Endothelial cell (in vitro differentiated cells): ENCODE data around the gene C1QTNF4. TPM values are rescaled to one million over a fixed set of nuclear protein-coding genes. Genes with fewer than 3 reads are reported as not detected.
A peak's percentile ranks its signal among the peaks of the same experiment; 100 is the strongest.

ENCODE experiments used
- DNase-seq: peaks from one replicate; pipeline ENCODE4 v3.0.0; 2021; ENCODE audit warnings: low spot score
- H3K27ac Mint-ChIP-seq: one replicate; pipeline ENCODE4 v1.8.0; 2021; ENCODE audit warnings: mixed read lengths, inconsistent platforms; ENCODE audit not compliant: unreplicated experiment
- H3K27me3 Mint-ChIP-seq: one replicate; pipeline ENCODE4 v1.8.0; 2021; ENCODE audit warnings: mild to moderate bottlenecking, moderate library complexity, mixed read lengths, inconsistent platforms; ENCODE audit not compliant: unreplicated experiment
- H3K36me3 Mint-ChIP-seq: one replicate; pipeline ENCODE4 v1.8.0; 2021; ENCODE audit warnings: mild to moderate bottlenecking, low read depth, mixed read lengths, inconsistent platforms; ENCODE audit not compliant: unreplicated experiment
- H3K4me1 Mint-ChIP-seq: one replicate; pipeline ENCODE4 v1.8.0; 2021; ENCODE audit warnings: mild to moderate bottlenecking, mixed read lengths, inconsistent platforms; ENCODE audit not compliant: unreplicated experiment
- H3K4me3 Mint-ChIP-seq: one replicate; pipeline ENCODE4 v1.8.0; 2021; ENCODE audit warnings: mild to moderate bottlenecking, mixed read lengths, inconsistent platforms; ENCODE audit not compliant: unreplicated experiment
- H3K9me3 Mint-ChIP-seq: one replicate; pipeline ENCODE4 v1.8.0; 2021; ENCODE audit warnings: mixed read lengths, inconsistent platforms; ENCODE audit not compliant: unreplicated experiment
- CTCF ChIP-seq: fragments of 200-600 bp; sonication (generic); IDR thresholded peaks from one replicate; pipeline ENCODE4 v1.5.0; 2021; ENCODE audit warnings: antibody characterized with exemption; ENCODE audit not compliant: unreplicated experiment
- total RNA-seq: library from RNA; stranded (reverse); fragmentation: NEBNext Ultra II Directional; extraction: Animal tissue kit (Norgen Biotek cat#: 25700); gene quantifications from one replicate; pipeline ENCODE4 v1.2.1, GENCODE V29; 2021; ENCODE audit not compliant: unreplicated experiment

C1QTNF4 gene
- total RNA-seq, 1 donor from 2014 or later: 50.4 TPM

DNA sequence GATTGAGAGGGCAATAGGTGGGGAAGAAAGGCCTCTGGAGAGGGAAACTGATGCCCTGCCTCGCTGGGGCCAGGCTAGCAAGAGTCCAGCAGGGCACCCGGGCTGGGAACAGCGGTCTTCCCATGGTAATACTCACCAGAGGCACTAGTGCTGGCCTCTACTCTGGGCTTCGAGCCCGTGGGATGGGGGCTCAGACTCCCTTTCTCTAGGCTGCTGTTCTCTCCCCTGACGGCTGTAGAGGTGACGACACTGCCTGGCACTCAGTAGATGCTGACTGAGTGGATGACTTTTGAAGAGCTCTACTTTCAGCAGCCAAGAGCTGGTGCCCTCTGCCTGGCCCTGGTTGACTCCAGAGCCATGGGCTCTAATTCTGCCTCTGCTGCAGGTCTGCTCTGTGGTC is 818 bp upstream of the C1QTNF4 start:
- H3K4me3 Mint-ChIP-seq: peak overlapping the region; percentile 53
- TF ChIP-seq CTCF: no peak

DNA sequence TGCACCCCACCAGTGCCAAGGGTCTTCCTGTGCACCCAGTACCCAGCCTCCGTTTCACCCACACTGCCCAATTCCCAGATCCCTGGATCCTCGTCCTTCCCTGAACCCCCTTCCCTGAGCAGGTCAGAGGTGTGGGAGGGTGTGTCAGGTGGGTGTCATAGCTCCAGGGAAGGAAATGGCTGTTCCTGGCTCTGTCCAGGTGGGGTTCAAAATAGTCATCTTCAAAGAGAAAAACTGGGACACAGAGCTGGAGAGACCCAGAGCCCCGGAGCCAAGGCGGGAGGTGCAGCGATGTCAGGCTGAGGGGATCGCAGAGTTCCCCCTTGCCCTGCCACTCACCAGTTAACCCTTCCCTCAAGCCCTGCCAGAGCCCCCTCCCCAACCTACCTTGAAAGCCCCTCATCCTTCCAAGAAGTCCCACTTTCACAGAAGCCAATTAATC is 698 bp downstream of the C1QTNF4 start:
- Mint-ChIP-seq H3K27me3 (peaks cover 22% of the 10 kb centered on the region), H3K9me3 (no peaks in the 10 kb centered on the region), H3K36me3 (peaks cover 11% of the 10 kb centered on the region), H3K4me3 (peak overlapping the region; percentile 88), H3K4me1 (peaks cover 31% of the 10 kb centered on the region), H3K27ac (peak overlapping the region; percentile 64)
- TF ChIP-seq CTCF: no peak
- no peak for DNase-seq

More for the DNA sequence above, 818 bp upstream of the C1QTNF4 start:
- peaks cover 7% of the 10 kb centered on the region for H3K36me3 Mint-ChIP-seq
- H3K9me3 Mint-ChIP-seq: no peaks in the 10 kb centered on the region
- peaks cover 37% of the 10 kb centered on the region for H3K4me1 Mint-ChIP-seq
- no peak for DNase-seq
- H3K27ac Mint-ChIP-seq: no peak overlapping the region
- H3K27me3 Mint-ChIP-seq: peaks cover 18% of the 10 kb centered on the region

DNA sequence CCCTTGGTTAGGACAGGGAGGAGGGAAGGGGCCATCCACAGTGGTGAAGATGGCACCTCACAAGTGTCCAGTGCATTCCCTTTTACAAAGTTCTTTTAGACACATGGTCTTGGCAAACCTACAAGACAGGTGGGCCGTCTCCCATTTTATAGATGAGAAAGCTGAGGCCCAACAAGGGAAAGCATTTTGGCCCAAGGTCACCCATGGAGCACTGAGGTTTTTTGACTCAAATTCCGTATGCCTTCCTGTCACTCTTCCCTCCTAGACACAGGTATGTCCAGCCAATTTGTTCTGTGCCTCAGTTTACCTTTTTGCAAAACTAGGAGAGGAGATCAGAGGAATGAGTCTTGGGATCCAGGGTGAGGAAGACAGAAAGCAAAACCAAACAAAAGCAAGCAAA is 1.2 kb downstream of the C1QTNF4 start:
- Mint-ChIP-seq H3K4me1 (peaks cover 31% of the 10 kb centered on the region), H3K36me3 (peaks cover 13% of the 10 kb centered on the region), H3K27me3 (peaks cover 22% of the 10 kb centered on the region), H3K9me3 (no peaks in the 10 kb centered on the region), H3K4me3 (peak overlapping the region; percentile 88), H3K27ac (peak overlapping the region; percentile 95)
- TF ChIP-seq CTCF: no peak
- no peak for DNase-seq

DNA sequence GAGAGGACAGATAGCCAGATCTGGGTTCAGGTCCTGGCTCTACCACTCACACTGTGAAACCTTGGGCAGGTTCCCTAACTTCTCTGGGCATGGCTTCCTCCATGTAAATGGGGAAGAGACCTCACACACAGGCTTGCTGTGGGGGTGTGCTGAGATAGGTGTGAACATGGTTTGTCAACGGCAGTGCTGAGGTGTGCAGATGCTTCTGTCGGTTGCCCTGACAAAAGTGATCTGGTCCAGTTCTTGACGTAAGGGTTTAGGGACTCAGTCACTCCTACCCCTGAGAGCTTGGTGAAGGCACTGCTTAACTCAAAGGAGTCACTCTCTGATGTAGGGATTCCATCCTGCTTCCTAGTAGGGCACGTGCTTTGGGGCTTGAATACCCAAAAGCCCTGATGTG is 2.0 kb downstream of the C1QTNF4 start:
- DNase-seq: no peak
- Mint-ChIP-seq H3K4me1 (peaks cover 34% of the 10 kb centered on the region), H3K4me3 (no peak overlapping the region), H3K36me3 (peaks cover 13% of the 10 kb centered on the region), H3K27ac (peak overlapping the region; percentile 95), H3K9me3 (no peaks in the 10 kb centered on the region), H3K27me3 (peaks cover 20% of the 10 kb centered on the region)
- TF ChIP-seq CTCF: no peak

- no peaks in the 10 kb centered on the region for H3K9me3 Mint-ChIP-seq
- DNase-seq: peak; percentile 62
- H3K27me3 Mint-ChIP-seq: peaks cover 20% of the 10 kb centered on the region
- H3K4me1 Mint-ChIP-seq: peaks cover 35% of the 10 kb centered on the region
- TF ChIP-seq CTCF: no peak
- no peak overlapping the region for H3K4me3 Mint-ChIP-seq
- peaks cover 13% of the 10 kb centered on the region for H3K36me3 Mint-ChIP-seq
- H3K27ac Mint-ChIP-seq: peak overlapping the region; percentile 95
Observed at GRCh38 chr11:47591764-47592163, 2.4 kb downstream of the C1QTNF4 start.
